HEK293T (cell line): ENCODE results near the gene SGPL1.

Source experiments
- ARNT ChIP-seq: fragments of 450-650 bp; IDR thresholded peaks from 2 replicates; pipeline ENCODE4 v1.6.1; 2017; ENCODE audit warnings: mild to moderate bottlenecking
- TF ChIP-seq, protein P1 (sequence below): fragments of 450-650 bp; IDR thresholded peaks from 2 replicates; pipeline ENCODE4 v1.6.1; 2016

DNA sequence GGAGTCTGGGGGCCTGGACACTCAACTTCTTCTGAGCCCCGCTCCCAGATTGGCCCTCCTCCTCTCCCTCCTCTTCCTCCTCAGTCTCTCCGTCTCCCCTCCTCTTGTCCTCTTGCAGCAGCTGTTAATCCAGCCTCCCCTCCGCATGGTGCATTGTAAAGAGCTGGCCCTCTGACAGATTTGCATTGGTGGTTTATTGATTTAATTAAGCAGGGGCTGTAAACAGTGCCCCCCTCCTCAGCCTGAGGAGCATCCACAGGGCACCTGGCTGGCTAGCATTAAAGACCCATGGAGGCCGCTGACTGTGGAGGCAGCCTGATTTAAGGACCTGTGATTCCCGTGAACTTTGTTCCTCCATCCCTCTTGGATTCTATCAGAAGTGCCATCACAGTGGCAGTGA, 101.5 kb downstream of the SGPL1 start:
- TF ChIP-seq, protein P1, sequence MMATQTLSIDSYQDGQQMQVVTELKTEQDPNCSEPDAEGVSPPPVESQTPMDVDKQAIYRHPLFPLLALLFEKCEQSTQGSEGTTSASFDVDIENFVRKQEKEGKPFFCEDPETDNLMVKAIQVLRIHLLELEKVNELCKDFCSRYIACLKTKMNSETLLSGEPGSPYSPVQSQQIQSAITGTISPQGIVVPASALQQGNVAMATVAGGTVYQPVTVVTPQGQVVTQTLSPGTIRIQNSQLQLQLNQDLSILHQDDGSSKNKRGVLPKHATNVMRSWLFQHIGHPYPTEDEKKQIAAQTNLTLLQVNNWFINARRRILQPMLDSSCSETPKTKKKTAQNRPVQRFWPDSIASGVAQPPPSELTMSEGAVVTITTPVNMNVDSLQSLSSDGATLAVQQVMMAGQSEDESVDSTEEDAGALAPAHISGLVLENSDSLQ: no peak
- TF ChIP-seq ARNT: no peak
